Pulmonary artery endothelial cell (primary cell): Measurements from ENCODE around the gene HES5. TPM values are rescaled to one million over a fixed set of nuclear protein-coding genes. Genes with fewer than 3 reads are reported as not detected.
"Not testable (repeated sequence)": the region's sequence is repeated elsewhere in the genome, so short reads cannot be mapped to it uniquely, and the experiment has no call there.

Source experiments
- DNase-seq: peaks from one replicate; pipeline ENCODE4 v3.0.0-alpha.2; 2011; ENCODE audit warnings: low read depth, low spot score
- total RNA-seq: library from RNA; depleted of rRNA; stranded (reverse); fragments of >200 nt; gene quantifications from 2 replicates; pipeline ENCODE4 v1.2.3, GENCODE V29; 2014

HES5 gene, protein sequence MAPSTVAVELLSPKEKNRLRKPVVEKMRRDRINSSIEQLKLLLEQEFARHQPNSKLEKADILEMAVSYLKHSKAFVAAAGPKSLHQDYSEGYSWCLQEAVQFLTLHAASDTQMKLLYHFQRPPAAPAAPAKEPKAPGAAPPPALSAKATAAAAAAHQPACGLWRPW
- not detected in 2 replicates for total RNA-seq

GRCh38 chr1:2529784-2530512 lies at the start of gene HES5:
HES5 (minus strand) TSS chr1:2530263; CDS start chr1:2530164, 99 bp downstream.
- no peak for DNase-seq

GRCh38 chr1:2578758-2579118 lies 48.7 kb upstream of the HES5 start:
- no peak for DNase-seq

GRCh38 chr1:2577565-2578075 lies 47.6 kb upstream of the HES5 start:
- not testable (repeated sequence) for DNase-seq

- DNase-seq: no peak
Observed at GRCh38 chr1:2575801-2576663, 46.0 kb upstream of the HES5 start.

DNA sequence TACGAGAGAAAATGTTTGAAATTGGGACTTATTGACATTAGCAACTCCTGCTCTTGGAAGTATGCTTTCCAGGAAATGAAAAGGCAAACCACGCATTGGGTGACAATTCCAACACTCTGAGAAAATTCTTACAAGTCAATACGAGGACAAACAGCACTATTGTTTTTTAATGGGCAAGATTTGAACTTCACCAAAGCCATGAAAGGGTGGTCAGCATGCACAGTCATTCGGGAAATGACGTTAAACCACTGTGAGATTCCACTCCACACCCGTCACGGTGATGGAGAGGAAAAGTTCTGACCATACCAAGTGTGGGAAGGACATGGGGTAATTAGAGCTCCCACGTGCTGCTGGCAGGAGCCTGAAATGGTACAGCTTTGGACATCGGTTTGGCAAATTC lies 44.3 kb upstream of the HES5 start:
- DNase-seq: no peak

- DNase-seq: no peak
Observed at GRCh38 chr1:2573250-2573920, 43.3 kb upstream of the HES5 start.

GRCh38 chr1:2571348-2571747 lies 41.3 kb upstream of the HES5 start:
- DNase-seq: no peak

- DNase-seq: no peak
Observed at GRCh38 chr1:2570332-2570731, 40.3 kb upstream of the HES5 start.

GRCh38 chr1:2569703-2570102 lies 39.6 kb upstream of the HES5 start:
- not testable (repeated sequence) for DNase-seq

DNA sequence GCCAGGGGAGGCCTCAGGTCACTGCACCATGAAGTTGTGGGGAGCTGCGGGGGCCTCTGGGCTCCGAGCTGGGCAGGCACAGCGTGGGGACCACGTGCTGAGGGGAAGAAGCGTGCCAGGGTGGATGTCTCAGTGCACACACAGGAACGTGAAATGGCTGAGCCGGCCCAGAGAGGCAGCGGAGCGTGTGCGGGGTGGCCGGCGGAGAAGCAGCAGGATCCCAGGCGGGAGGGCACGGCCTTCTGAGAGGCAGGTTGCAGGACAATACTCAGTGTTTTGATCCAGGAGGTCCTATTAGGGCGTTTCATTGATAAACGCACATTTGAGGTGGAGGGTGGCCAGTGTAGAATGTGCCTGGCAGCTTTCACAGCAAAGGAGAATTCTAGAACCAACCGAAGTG lies 39.0 kb upstream of the HES5 start:
- no peak for DNase-seq

DNA sequence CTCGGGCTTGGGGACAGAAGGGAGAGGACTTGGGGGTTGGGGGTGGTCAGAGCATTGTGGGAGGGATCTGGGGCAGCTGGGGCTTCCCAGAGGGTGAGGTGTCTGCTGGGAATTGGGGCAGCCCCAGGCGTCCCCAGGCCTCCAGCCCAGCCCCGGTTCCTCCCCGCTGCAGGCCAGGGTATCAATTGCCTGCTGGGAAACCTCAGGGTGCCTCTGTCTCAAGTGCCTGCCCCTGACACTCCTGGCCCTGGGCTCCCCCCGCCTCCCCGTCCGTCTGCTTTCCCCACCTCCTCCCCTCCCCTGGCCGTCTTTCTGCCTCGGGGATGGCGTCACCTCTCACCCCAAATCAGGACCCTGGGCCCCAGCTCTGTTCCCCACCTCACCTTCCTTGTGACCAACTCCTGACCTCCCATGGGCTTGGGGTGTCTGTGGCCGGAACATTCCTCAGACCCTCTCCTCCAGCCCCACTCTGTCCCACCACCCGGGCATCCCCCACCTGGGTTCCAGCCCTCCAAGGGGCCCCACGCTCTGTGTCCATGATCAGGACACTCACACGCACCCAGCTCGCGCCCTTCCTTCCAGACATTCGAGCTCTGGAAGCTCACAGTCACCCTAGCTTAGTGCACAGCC lies 38.2 kb upstream of the HES5 start:
- not testable (repeated sequence) for DNase-seq

DNA sequence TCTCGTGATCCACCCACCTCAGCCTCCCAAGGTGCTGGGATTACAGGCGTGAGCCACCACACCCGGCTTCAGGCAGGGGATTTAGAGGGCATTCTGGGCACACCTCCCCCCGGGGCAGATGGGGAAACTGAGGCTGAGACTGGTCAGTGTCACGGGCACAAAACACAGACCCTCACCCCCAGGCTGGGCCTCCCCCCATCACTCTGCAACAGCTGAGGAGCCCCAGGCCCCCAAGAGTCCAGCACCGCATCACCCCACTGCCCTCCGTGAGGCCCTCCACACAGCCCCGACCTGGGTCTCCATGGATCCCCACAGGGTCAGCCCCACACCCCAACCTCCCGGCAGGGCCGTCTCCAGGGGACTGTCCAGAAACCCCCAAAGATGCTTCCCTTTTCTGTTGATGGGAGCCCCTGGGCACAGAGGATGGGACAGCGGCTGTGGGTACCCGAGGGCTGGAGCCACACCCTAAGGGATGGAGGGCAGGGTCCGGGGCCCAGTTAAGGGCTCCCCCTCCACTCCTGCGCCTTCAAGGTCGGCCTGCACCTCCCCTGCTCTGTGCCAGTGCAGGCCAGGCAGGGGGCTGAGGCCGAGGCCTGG lies 37.1 kb upstream of the HES5 start:
- DNase-seq: no peak

DNA sequence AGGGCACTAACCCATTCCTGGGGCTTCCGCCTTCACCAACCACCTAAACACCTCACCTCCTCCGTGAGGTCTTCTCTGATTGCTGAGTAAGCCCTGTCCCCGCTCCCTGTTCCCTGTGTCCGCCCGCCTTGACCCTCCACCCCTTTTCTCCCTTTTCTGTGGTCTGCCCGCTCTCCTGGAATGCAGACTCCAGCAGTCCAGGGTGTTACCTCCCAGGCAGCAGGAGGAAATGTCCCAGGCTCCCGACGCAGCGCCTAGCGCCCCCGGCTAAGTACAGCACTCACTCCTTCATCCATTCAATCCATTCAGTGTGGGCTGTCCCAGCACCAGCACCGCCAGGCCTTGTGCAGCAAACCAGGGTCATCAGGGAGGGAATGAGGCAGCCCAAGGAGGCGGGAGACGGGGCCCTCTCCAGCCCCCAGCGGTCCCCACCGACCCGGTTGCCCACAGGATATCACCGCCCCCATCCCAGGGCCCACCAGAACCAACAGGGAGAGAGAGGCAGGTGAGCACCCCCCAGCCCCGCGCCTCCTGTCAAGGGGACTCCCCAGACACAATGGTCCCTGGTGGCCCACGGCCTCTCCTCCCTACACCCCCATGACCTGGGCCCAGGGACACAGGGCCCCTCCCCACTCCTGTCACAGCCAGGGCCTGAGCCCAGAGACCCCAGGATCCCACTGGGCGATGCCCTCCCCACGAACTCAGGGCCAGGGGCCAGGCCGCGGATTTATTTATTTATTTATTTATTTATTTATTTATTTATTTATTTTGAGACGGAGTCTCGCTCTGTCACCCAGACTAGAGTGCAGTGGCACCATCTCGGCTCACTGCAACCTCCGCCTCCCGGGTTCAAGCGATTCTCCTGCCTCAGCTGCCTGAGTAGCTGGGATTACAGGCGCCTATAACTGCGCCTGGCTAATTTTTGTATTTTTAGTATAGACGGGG lies 36.3 kb upstream of the HES5 start:
- no peak for DNase-seq

DNA sequence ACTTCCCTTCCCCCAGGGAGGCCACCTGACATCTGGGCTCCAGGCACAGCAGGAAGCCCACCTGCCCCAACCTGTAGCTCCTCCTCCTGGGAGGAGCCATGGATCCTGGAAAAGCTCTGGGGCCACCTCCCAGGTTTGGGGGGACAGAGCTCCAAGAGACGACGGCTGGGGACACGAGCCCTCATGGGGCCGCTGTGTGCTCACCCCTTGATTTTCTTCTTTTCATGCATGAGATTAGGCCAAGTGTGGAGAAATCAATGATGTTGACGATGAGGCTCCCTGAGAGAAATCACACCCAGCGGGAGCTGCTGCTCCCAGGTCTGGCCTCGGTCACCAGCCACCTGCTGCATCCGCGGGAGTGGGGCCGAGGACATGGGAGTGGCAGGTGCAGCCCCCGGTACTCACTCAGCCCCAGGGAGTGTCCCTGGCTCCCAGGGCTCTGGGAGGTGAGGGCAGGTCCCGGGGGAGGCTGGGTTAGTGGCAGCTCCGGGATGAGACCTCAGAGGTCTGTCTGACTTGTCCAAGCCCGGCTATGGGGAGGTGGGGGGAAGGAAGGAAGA lies 34.8 kb upstream of the HES5 start:
- DNase-seq: no peak

DNA sequence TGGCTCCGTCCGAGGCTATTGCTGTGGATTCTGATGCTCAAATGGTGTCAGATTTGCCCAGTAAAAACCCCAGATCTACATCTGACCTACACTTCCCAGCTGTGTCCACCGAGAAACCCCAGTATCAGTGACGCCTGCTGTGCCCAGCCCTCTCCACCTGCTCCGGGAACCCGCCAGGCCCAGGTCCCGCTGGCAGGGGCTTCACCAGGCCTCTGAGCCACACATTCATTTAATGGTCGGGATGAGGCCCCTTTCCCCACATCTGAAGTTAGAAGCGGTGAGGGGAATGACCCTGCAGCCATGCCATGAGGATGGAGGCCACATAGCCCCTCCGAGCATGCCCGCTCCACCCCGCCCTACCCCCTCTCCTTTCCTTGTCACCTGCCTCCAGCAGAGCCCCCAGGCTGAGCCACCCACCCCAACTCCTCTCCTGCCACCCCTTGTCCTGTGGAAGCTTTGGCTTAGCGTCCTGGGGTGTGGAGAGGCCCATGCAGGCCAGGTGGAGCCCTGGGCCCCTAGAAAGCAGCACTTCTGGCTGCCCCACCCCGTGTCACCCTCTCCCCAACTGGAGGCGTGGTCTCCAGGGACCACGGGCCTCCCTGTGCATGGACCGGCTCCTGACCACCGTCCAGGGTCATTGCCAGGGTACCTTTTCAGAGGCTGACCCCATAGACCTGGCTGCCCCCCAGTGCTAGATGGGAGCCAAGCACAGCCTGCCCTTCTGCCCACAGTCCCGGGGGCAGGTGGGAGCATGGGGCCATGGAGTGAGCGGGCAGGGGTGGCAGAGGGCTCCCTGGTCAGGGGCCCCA lies 34.1 kb upstream of the HES5 start:
- no peak for DNase-seq

GRCh38 chr1:2563205-2563604 lies 33.1 kb upstream of the HES5 start:
- DNase-seq: no peak

GRCh38 chr1:2561898-2562895 lies 32.1 kb upstream of the HES5 start:
- no peak for DNase-seq
